Astrocyte (in vitro differentiated cells and primary cell): ENCODE results near the gene IL3RA. TPM values are rescaled to one million over a fixed set of nuclear protein-coding genes. Genes with fewer than 3 reads are reported as not detected.
A peak's percentile ranks its signal among the peaks of the same experiment; 100 is the strongest.
"Not testable (repeated sequence)": the region's sequence is repeated elsewhere in the genome, so short reads cannot be mapped to it uniquely, and the experiment has no call there.

ENCODE experiments used
- DNase-seq: peaks from one replicate; pipeline ENCODE4 v3.0.0-alpha.2; 2010; ENCODE audit warnings: low read depth
- FAIRE-seq: peaks from 2 replicates; lab custom pipeline; 2011; peaks lifted over from hg19 to GRCh38; lab: Jason Lieb, UNC
- H2AFZ ChIP-seq: 2 replicates; pipeline ENCODE4 v1.6.0; 2012; ENCODE audit warnings: low read depth, low read length, inconsistent platforms
- H3K27ac ChIP-seq: 2 replicates; pipeline ENCODE4 v1.5.1; 2011; ENCODE audit warnings: low read depth, low read length, inconsistent platforms
- H3K27me3 ChIP-seq: 2 replicates; pipeline ENCODE4 v1.6.0; 2011; ENCODE audit warnings: low read length, inconsistent platforms; ENCODE audit not compliant: insufficient read depth
- H3K36me3 ChIP-seq: 2 replicates; pipeline ENCODE4 v1.5.1; 2011; ENCODE audit warnings: low read length, inconsistent platforms; ENCODE audit not compliant: insufficient read depth
- H3K4me1 ChIP-seq: 2 replicates; pipeline ENCODE4 v1.5.1; 2011; ENCODE audit warnings: low read length, inconsistent platforms; ENCODE audit not compliant: insufficient read depth
- H3K4me2 ChIP-seq: 2 replicates; pipeline ENCODE4 v1.6.0; 2012; ENCODE audit warnings: low read length, inconsistent platforms
- H3K4me3 ChIP-seq: 2 replicates; pipeline ENCODE4 v1.5.1; 2011; ENCODE audit warnings: low read depth, mild to moderate bottlenecking, low read length, inconsistent platforms; ENCODE audit not compliant: insufficient read depth
- H3K79me2 ChIP-seq: 2 replicates; pipeline ENCODE4 v1.6.0; 2012; ENCODE audit warnings: mild to moderate bottlenecking, low read length, inconsistent platforms; ENCODE audit not compliant: insufficient read depth
- H3K9ac ChIP-seq: 2 replicates; pipeline ENCODE4 v1.6.0; 2012; ENCODE audit warnings: mild to moderate bottlenecking, low read length, inconsistent platforms
- H3K9me3 ChIP-seq: 2 replicates; pipeline ENCODE4 v1.5.1; 2012; ENCODE audit warnings: low read depth, mild to moderate bottlenecking, low read length, inconsistent platforms; ENCODE audit not compliant: insufficient read depth
- H4K20me1 ChIP-seq: 2 replicates; pipeline ENCODE4 v1.6.0; 2012; ENCODE audit warnings: low read length, inconsistent platforms; ENCODE audit not compliant: insufficient read depth
- H3K27ac Mint-ChIP-seq: one replicate; pipeline ENCODE4 v1.8.0; 2021; ENCODE audit warnings: mild to moderate bottlenecking, mixed read lengths; ENCODE audit not compliant: unreplicated experiment
- H3K27me3 Mint-ChIP-seq: one replicate; pipeline ENCODE4 v1.8.0; 2021; ENCODE audit warnings: low read depth, mixed read lengths; ENCODE audit not compliant: unreplicated experiment
- H3K36me3 Mint-ChIP-seq: one replicate; pipeline ENCODE4 v1.8.0; 2021; ENCODE audit warnings: low read depth, mixed read lengths; ENCODE audit not compliant: unreplicated experiment
- H3K4me1 Mint-ChIP-seq: one replicate; pipeline ENCODE4 v1.8.0; 2021; ENCODE audit warnings: low read depth, mixed read lengths; ENCODE audit not compliant: unreplicated experiment
- H3K4me3 Mint-ChIP-seq: one replicate; pipeline ENCODE4 v1.8.0; 2021; ENCODE audit warnings: mild to moderate bottlenecking, moderate library complexity, mixed read lengths; ENCODE audit not compliant: unreplicated experiment
- H3K9me3 Mint-ChIP-seq: one replicate; pipeline ENCODE4 v1.8.0; 2021; ENCODE audit warnings: mild to moderate bottlenecking, mixed read lengths; ENCODE audit not compliant: unreplicated experiment
- CTCF ChIP-seq: IDR thresholded peaks from 2 replicates; pipeline ENCODE4 v1.5.1; 2011; ENCODE audit warnings: low read depth, mild to moderate bottlenecking, inconsistent platforms, low read length, moderate library complexity; ENCODE audit not compliant: insufficient read depth
- EZH2 ChIP-seq: IDR thresholded peaks from 2 replicates; pipeline ENCODE4 v1.6.1; 2012; ENCODE audit warnings: mild to moderate bottlenecking, low read length, inconsistent platforms; ENCODE audit not compliant: insufficient read depth
- total RNA-seq: library from RNA; stranded (reverse); gene quantifications from 2 replicates; pipeline ENCODE4 v1.2.1, GENCODE V29; 2021

Gene IL3RA
- total RNA-seq, 1 donor from 2014 or later, result not detected

- no peak overlapping the region for H2AFZ ChIP-seq
- Mint-ChIP-seq H3K4me3 (no peak overlapping the region), H3K9me3 (peaks cover 13% of the 10 kb centered on the region), H3K36me3 (peaks cover 27% of the 10 kb centered on the region), H3K27ac (no peak overlapping the region), H3K4me1 (no peaks in the 10 kb centered on the region), H3K27me3 (no peaks in the 10 kb centered on the region)
- no peaks in the 10 kb centered on the region for H3K79me2 ChIP-seq
- no peaks in the 10 kb centered on the region for H3K36me3 ChIP-seq
- H3K4me3 ChIP-seq, result no peak overlapping the region
- TF ChIP-seq EZH2, result no peak
- TF ChIP-seq CTCF, result no peak
- no peak overlapping the region for H3K4me2 ChIP-seq
- no peaks in the 10 kb centered on the region for H3K27me3 ChIP-seq
- no peak overlapping the region for H3K27ac ChIP-seq
- peaks cover 3% of the 10 kb centered on the region for H3K9me3 ChIP-seq
- FAIRE-seq (no peak), DNase-seq (no peak)
- H3K9ac ChIP-seq, result no peak overlapping the region
- no peaks in the 10 kb centered on the region for H3K4me1 ChIP-seq
- H4K20me1 ChIP-seq, result no peaks in the 10 kb centered on the region
Observed at GRCh38 chrX:1360171-1360570, 23.6 kb downstream of the IL3RA start.

DNA sequence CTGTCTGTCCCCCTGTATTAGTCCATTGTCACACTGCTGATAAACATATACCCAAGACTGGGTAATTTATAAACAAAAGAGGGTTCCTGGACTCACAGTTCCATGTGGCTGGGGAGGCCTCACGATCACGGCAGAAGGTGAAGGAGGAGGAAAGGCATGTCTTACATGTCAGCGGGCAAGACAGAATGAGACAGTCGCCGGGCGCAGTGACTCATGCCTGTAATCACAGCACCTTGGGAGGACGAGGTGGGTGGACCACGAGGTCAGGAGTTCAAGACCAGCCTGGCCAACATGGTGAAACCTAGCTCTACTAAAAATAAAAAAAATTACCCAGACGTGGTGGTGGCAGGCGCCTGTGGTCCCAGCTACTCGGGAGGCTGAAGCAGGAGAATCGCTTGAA lies 24.7 kb downstream of the IL3RA start:
- H3K9me3 Mint-ChIP-seq, result peaks cover 13% of the 10 kb centered on the region
- H3K79me2 ChIP-seq, result no peaks in the 10 kb centered on the region
- H3K27ac Mint-ChIP-seq, result no peak overlapping the region
- H3K36me3 Mint-ChIP-seq, result peaks cover 27% of the 10 kb centered on the region
- H3K4me3 ChIP-seq, result no peak overlapping the region
- no peaks in the 10 kb centered on the region for H3K4me1 Mint-ChIP-seq
- peak; percentile 14 for DNase-seq
- H3K4me2 ChIP-seq, result no peak overlapping the region
- no peaks in the 10 kb centered on the region for H3K36me3 ChIP-seq
- FAIRE-seq, result no peak
- TF ChIP-seq CTCF, result no peak
- TF ChIP-seq EZH2, result no peak
- no peak overlapping the region for H3K27ac ChIP-seq
- no peak overlapping the region for H3K9ac ChIP-seq
- no peaks in the 10 kb centered on the region for H3K27me3 Mint-ChIP-seq
- no peaks in the 10 kb centered on the region for H4K20me1 ChIP-seq
- H3K4me1 ChIP-seq, result no peaks in the 10 kb centered on the region
- H3K27me3 ChIP-seq, result no peaks in the 10 kb centered on the region
- peaks cover 3% of the 10 kb centered on the region for H3K9me3 ChIP-seq
- no peak overlapping the region for H3K4me3 Mint-ChIP-seq
- H2AFZ ChIP-seq, result no peak overlapping the region

GRCh38 chrX:1361910-1362309 lies 25.3 kb downstream of the IL3RA start:
- no peak overlapping the region for H3K9ac ChIP-seq
- Mint-ChIP-seq H3K9me3 (peaks cover 13% of the 10 kb centered on the region), H3K4me1 (no peaks in the 10 kb centered on the region), H3K4me3 (no peak overlapping the region), H3K27me3 (no peaks in the 10 kb centered on the region), H3K27ac (no peak overlapping the region), H3K36me3 (peaks cover 27% of the 10 kb centered on the region)
- H3K4me1 ChIP-seq, result no peaks in the 10 kb centered on the region
- no peaks in the 10 kb centered on the region for H3K36me3 ChIP-seq
- no peaks in the 10 kb centered on the region for H3K27me3 ChIP-seq
- H3K4me2 ChIP-seq, result no peak overlapping the region
- DNase-seq, result no peak
- H4K20me1 ChIP-seq, result no peaks in the 10 kb centered on the region
- no peak overlapping the region for H3K4me3 ChIP-seq
- H3K79me2 ChIP-seq, result no peaks in the 10 kb centered on the region
- no peak for FAIRE-seq
- H3K9me3 ChIP-seq, result peaks cover 3% of the 10 kb centered on the region
- no peak for TF ChIP-seq CTCF
- no peak for TF ChIP-seq EZH2
- no peak overlapping the region for H3K27ac ChIP-seq
- no peak overlapping the region for H2AFZ ChIP-seq

GRCh38 chrX:1366363-1366762 lies 29.8 kb downstream of the IL3RA start:
- not testable (repeated sequence) for H3K27me3 ChIP-seq, H3K4me1 ChIP-seq, H3K36me3 ChIP-seq, H3K79me2 ChIP-seq, H3K9me3 ChIP-seq, H3K27ac Mint-ChIP-seq, H3K4me3 ChIP-seq, H3K4me3 Mint-ChIP-seq, FAIRE-seq, H3K9me3 Mint-ChIP-seq, H3K27ac ChIP-seq, DNase-seq, H3K9ac ChIP-seq, H2AFZ ChIP-seq, H3K4me2 ChIP-seq, H3K4me1 Mint-ChIP-seq, H4K20me1 ChIP-seq, H3K27me3 Mint-ChIP-seq
- H3K36me3 Mint-ChIP-seq, result peaks cover 11% of the 10 kb centered on the region
